ENCODE data around the gene SNTG2. TPM values are rescaled to one million over a fixed set of nuclear protein-coding genes. Genes with fewer than 3 reads are reported as not detected.

SNTG2 gene
- total and polyA plus RNA-seq, 12 donors: 0.26 to 4.3 (median 0.72) TPM; not detected in 1

- WGBS, 4 donors: 79 to 89% (median 81%) methylated on average over 6 of the region's 6 CpGs
- Histone ChIP-seq H3K36me3 (replicated peaks in 1 of 2) (no peaks in the 10 kb centered on the region), H3K4me1 (replicated peaks in 1 of 2) (peaks cover 6 to 10% of the 10 kb centered on the region in 2 donors), H3K4me3 (no peak overlapping the region), H3K27ac (no peak overlapping the region), H3K27me3 (peaks cover 22% of the 10 kb centered on the region), H3K9me3 (replicated peaks in 1 of 3) (no peaks in the 10 kb centered on the region)
- DNase-seq: no peak
- intact Hi-C loops (cut with DNase I): no loop called here
- no peak for TF ChIP-seq POLR2A (IDR thresholded peaks at IDR 0.05)
- TF ChIP-seq CTCF (IDR thresholded peaks at IDR 0.05): no peak
These were observed 4.3 kb upstream of the SNTG2 start for GRCh38 chr2:946073-946948.

GRCh38 chr2:949384-950079 lies 1.1 kb upstream of the SNTG2 start:
- Histone ChIP-seq H3K4me3 (peak overlapping the region in 2 of 4 donors; percentile 36 to 56), H3K27me3 (peaks cover 29% of the 10 kb centered on the region)
- peak in 1 of 7 donors; percentile 29 for DNase-seq

DNA sequence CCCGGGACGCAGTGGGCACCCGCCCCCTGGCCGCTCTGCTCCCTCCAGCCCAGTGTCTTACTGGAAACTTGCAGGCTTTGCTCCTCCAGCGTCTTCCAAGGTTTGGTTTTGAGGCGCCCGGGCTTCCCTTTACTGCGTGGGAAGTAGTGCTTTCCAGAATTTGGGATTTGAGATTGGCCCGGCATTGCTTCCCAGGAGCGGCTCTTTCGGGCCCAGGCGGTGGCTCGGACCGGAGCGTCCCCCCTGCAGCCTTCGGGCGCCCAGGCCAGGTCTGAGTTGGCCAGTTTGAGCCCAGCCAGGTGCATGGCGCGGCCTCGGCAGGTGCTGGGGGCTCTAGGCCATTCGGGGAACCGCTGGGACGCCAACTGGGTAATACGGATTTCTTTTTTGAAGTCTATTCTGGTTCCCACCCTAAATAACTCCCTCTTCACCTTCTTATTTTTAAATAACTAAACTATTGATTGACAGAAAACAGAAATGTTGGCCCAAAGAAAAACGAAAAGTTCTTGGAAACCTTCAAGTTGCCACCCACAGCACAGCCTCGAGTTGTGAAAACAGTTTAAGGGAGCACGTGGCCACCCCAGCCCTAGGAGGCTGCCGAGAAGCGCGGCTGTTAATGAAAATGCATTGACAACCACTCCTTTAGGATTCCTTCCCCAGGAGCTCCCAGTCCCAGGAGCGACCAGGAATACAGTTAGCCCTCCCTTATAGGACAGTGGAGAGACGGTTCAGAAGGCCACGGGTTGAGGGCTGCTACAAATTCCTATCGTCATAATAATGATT lies 766 bp downstream of the SNTG2 start:
- 15 to 35% (median 27%) methylated on average over 20 to 34 of the region's 34 CpGs for WGBS, 4 donors
- no peaks in the 10 kb centered on the region for H3K36me3 ChIP-seq (replicated peaks in 1 of 2)

More at GRCh38 chr2:949384-950079, 1.1 kb upstream of the SNTG2 start:
- no peak for TF ChIP-seq CTCF (IDR thresholded peaks at IDR 0.05)
- TF ChIP-seq POLR2A (IDR thresholded peaks at IDR 0.05): no peak
- 14 to 17% (median 15%) methylated on average over 26 to 28 of the region's 28 CpGs for WGBS, 4 donors
- peaks cover 6 to 10% of the 10 kb centered on the region in 2 donors for H3K4me1 ChIP-seq (replicated peaks in 1 of 2)
- H3K36me3 ChIP-seq (replicated peaks in 1 of 2): no peaks in the 10 kb centered on the region
- H3K9me3 ChIP-seq (replicated peaks in 1 of 3): no peaks in the 10 kb centered on the region
- no peak overlapping the region for H3K27ac ChIP-seq
- intact Hi-C loops (cut with DNase I): no loop called here

More for the DNA sequence above, 766 bp downstream of the SNTG2 start:
- intact Hi-C loops (cut with DNase I): no loop called here
- no peaks in the 10 kb centered on the region for H3K9me3 ChIP-seq (replicated peaks in 1 of 3)
- H3K4me1 ChIP-seq (replicated peaks in 1 of 2): peaks cover 6 to 10% of the 10 kb centered on the region in 2 donors
- peak overlapping the region in 2 of 4 donors; percentile 36 to 56 for H3K4me3 ChIP-seq
- no peak for TF ChIP-seq POLR2A (IDR thresholded peaks at IDR 0.05)
- no peak for TF ChIP-seq CTCF (IDR thresholded peaks at IDR 0.05)
- H3K27ac ChIP-seq: no peak overlapping the region
- DNase-seq: peak in 1 of 7 donors; percentile 21
- H3K27me3 ChIP-seq: peaks cover 29% of the 10 kb centered on the region
